Omental fat pad (tissue), 4 donors: ENCODE measurements around the gene GIPR. TPM values are rescaled to one million over a fixed set of nuclear protein-coding genes. Genes with fewer than 3 reads are reported as not detected.

Experiments used
- ATAC-seq: fragments of 150-250 bp; one replicate; pipeline ENCODE4 v1.9.1; 2016; ENCODE audit warnings: mild to moderate bottlenecking, moderate library complexity; ENCODE audit not compliant: low FRiP score
- DNase-seq: peaks from one replicate; pipeline ENCODE4 v3.0.0-alpha.2; 2019; ENCODE audit warnings: low spot score
- CTCF ChIP-seq, 3 donors: fragments of 450-650 bp; IDR thresholded peaks; one replicate each; pipeline ENCODE4 v1.5.1; 2016 to 2017; ENCODE audit warnings: antibody characterized with exemption in 3 of 3, mild to moderate bottlenecking in 3 of 3, moderate library complexity in 2 of 3
- total RNA-seq, 4 donors: library from RNA; depleted of rRNA; stranded (reverse); fragments of >200 nt; gene quantifications; one replicate each; pipeline ENCODE4 v1.1.0, GENCODE V29; 2016

The GIPR gene
- total RNA-seq, 4 donors from 2014 or later, result 1.1 to 8.7 (median 2.5) TPM

- peak; percentile 70 for DNase-seq
- peak; percentile 11 for ATAC-seq
- TF ChIP-seq CTCF (IDR thresholded peaks at IDR 0.05), result no peak
Measured at GRCh38 chr19:45641274-45642105, 26.5 kb upstream of the GIPR start.

- TF ChIP-seq CTCF (IDR thresholded peaks at IDR 0.05), result peak in 2 of 3 donors; percentile 86 to 98
- DNase-seq (peak; percentile 82), ATAC-seq (peak; percentile 19)
Measured at GRCh38 chr19:45643024-45643926, 24.7 kb upstream of the GIPR start.

- no peak for TF ChIP-seq CTCF (IDR thresholded peaks at IDR 0.05)
- DNase-seq (no peak), ATAC-seq (no peak)
Measured at GRCh38 chr19:45643927-45644771, 23.9 kb upstream of the GIPR start.

- no peak for DNase-seq
- TF ChIP-seq CTCF (IDR thresholded peaks at IDR 0.05), result no peak
- no peak for ATAC-seq
Measured at GRCh38 chr19:45645068-45645630, 22.9 kb upstream of the GIPR start.

GRCh38 chr19:45645631-45646344, 22.2 kb upstream of the GIPR start:
- no peak for TF ChIP-seq CTCF (IDR thresholded peaks at IDR 0.05)
- DNase-seq (peak; percentile 80), ATAC-seq (peak; percentile 81)

- no peak for TF ChIP-seq CTCF (IDR thresholded peaks at IDR 0.05)
- no peak for ATAC-seq
- DNase-seq, result no peak
Measured at GRCh38 chr19:45646345-45646698, 21.7 kb upstream of the GIPR start.
